CD14-positive monocyte (primary cell): ENCODE results near the gene TMCC3. TPM values are rescaled to one million over a fixed set of nuclear protein-coding genes. Genes with fewer than 3 reads are reported as not detected.

Experiments
- DNase-seq, 3 donors: peaks; one replicate each; pipeline ENCODE4 v3.0.0-alpha.2; 2011 to 2022
- H2AFZ ChIP-seq: 2 replicates; pipeline ENCODE4 v1.6.0; 2012; ENCODE audit warnings: mild to moderate bottlenecking, low read depth, low read length, inconsistent platforms; ENCODE audit not compliant: insufficient read depth, poor library complexity, severe bottlenecking
- H3K27ac ChIP-seq, 2 donors: 1 replicate in 1 of 2; 2 replicates in 1 of 2; pipeline ENCODE4 v1.5.1; 2012 to 2013; ENCODE audit warnings: low read length in 2 of 2, control low read depth in 1 of 2, inconsistent platforms in 1 of 2, low read depth in 1 of 2, mild to moderate bottlenecking in 1 of 2
- H3K27me3 ChIP-seq, 2 donors: one replicate each; pipeline versions ENCODE4 v1.6.0 to v1.6.1; 2011 to 2013; ENCODE audit warnings: low read length in 2 of 2; ENCODE audit not compliant: control insufficient read depth in 2 of 2, insufficient read depth in 2 of 2
- H3K36me3 ChIP-seq, 2 donors: replicated peaks in 1 of 2; 1 replicate in 1 of 2; 2 replicates in 1 of 2; pipeline versions ENCODE4 v1.5.1 to v1.6.1; 2012 to 2013; ENCODE audit warnings: low read length in 2 of 2, control low read depth in 1 of 2, inconsistent platforms in 1 of 2, mild to moderate bottlenecking in 1 of 2; ENCODE audit not compliant: insufficient read depth in 2 of 2, control insufficient read depth in 1 of 2
- H3K4me1 ChIP-seq, 2 donors: 1 replicate in 1 of 2; 2 replicates in 1 of 2; pipeline versions ENCODE4 v1.5.1 to v1.6.1; 2012 to 2013; ENCODE audit warnings: low read length in 2 of 2, control low read depth in 1 of 2, inconsistent platforms in 1 of 2, mild to moderate bottlenecking in 1 of 2, moderate library complexity in 1 of 2; ENCODE audit not compliant: insufficient read depth in 2 of 2, control insufficient read depth in 1 of 2
- H3K4me2 ChIP-seq: replicated peaks from 2 replicates; pipeline ENCODE3; 2012; ENCODE audit warnings: low read length, moderate library complexity, mild to moderate bottlenecking; ENCODE audit not compliant: poor library complexity, severe bottlenecking; ENCODE audit errors: extremely low read depth
- H3K4me3 ChIP-seq, 3 experiments: fragments of 200-600 bp in 1 of 3; sonication (generic) in 1 of 3; replicated peaks in 1 of 3; 1 replicate in 2 of 3; 2 replicates in 1 of 3; pipeline ENCODE4 v1.5.1; 2011 to 2013; ENCODE audit warnings: low read length in 3 of 3, mild to moderate bottlenecking in 3 of 3, control low read depth in 2 of 3, low read depth in 2 of 3, inconsistent platforms in 1 of 3, moderate library complexity in 1 of 3
- H3K79me2 ChIP-seq: 2 replicates; pipeline ENCODE4 v1.6.0; 2012; ENCODE audit warnings: mild to moderate bottlenecking, control low read depth, inconsistent platforms, low read length, moderate library complexity; ENCODE audit not compliant: insufficient read depth
- H3K9ac ChIP-seq: 2 replicates; pipeline ENCODE4 v1.6.0; 2017; ENCODE audit warnings: low read length, mild to moderate bottlenecking; ENCODE audit not compliant: insufficient read depth, poor library complexity, severe bottlenecking
- H3K9me3 ChIP-seq, 2 donors: replicated peaks in 1 of 2; 1 replicate in 1 of 2; 2 replicates in 1 of 2; pipeline versions ENCODE4 v1.5.1 to v1.6.1; 2012 to 2013; ENCODE audit warnings: low read length in 2 of 2, control low read depth in 1 of 2; ENCODE audit not compliant: control insufficient read depth in 1 of 2, insufficient read depth in 1 of 2
- H4K20me1 ChIP-seq: 2 replicates; pipeline ENCODE4 v1.6.0; 2012; ENCODE audit warnings: mild to moderate bottlenecking, low read length, control low read depth, moderate library complexity; ENCODE audit not compliant: insufficient read depth
- H3K27ac Mint-ChIP-seq, 7 donors: one replicate each; pipeline ENCODE4 v1.8.0; 2020; ENCODE audit warnings: mild to moderate bottlenecking in 7 of 7, mixed read lengths in 7 of 7, moderate library complexity in 6 of 7, inconsistent platforms in 2 of 7
- H3K27me3 Mint-ChIP-seq, 3 donors: one replicate each; pipeline ENCODE4 v1.8.0; 2021 to 2022; ENCODE audit warnings: low read depth in 3 of 3, mild to moderate bottlenecking in 3 of 3, mixed read lengths in 3 of 3, moderate library complexity in 3 of 3, inconsistent platforms in 1 of 3
- H3K36me3 Mint-ChIP-seq, 2 donors: one replicate each; pipeline ENCODE4 v1.8.0; 2020; ENCODE audit warnings: mixed read lengths in 2 of 2, inconsistent platforms in 1 of 2, mild to moderate bottlenecking in 1 of 2
- H3K4me1 Mint-ChIP-seq: one replicate; pipeline ENCODE4 v1.8.0; 2020; ENCODE audit warnings: mild to moderate bottlenecking, mixed read lengths
- H3K4me3 Mint-ChIP-seq, 2 donors: one replicate each; pipeline ENCODE4 v1.8.0; 2020; ENCODE audit warnings: mild to moderate bottlenecking in 2 of 2, mixed read lengths in 2 of 2, moderate library complexity in 1 of 2
- H3K9me3 Mint-ChIP-seq, 7 donors: one replicate each; pipeline ENCODE4 v1.8.0; 2020 to 2022; ENCODE audit warnings: mixed read lengths in 7 of 7, mild to moderate bottlenecking in 6 of 7, moderate library complexity in 6 of 7, inconsistent platforms in 2 of 7
- WGBS: methylation state at CpG from one replicate; pipeline ENCODE4 v1.1.5; 2013; ENCODE audit warnings: missing lambda C conversion rate; ENCODE audit not compliant: insufficient coverage; 5-methylcytosine and 5-hydroxymethylcytosine counted together
- intact Hi-C, 2 donors: fragments of 100-400 bp; cut with micrococcal nuclease; formaldehyde crosslinking; loops; one replicate each; pipeline versions ENCODE4 v1.15.0 to v1.15.1; 2023
- polyA plus RNA-seq, 3 donors: library from polyadenylated mRNA; depleted of rRNA in 1 of 3; unstranded in 2 of 3; stranded (reverse) in 1 of 3; fragments of 300-500 nt in 2 of 3; fragments of >200 nt in 1 of 3; fragmentation: Illumina TruSeq in 2 of 3; gene quantifications; 1 replicate in 2 of 3; 2 replicates in 1 of 3; pipeline ENCODE4 v1.2.3, GENCODE V29; 2012 to 2021
- TF ChIP-seq, protein P1 (sequence below): fragments of 200-600 bp; IDR thresholded peaks from one replicate; pipeline ENCODE4 v1.8.0; 2022; ENCODE audit warnings: antibody characterized with exemption, mild to moderate bottlenecking

The TMCC3 gene
- polyA plus RNA-seq, 3 donors = 3.4 to 14.7 (median 7.1) TPM

DNA sequence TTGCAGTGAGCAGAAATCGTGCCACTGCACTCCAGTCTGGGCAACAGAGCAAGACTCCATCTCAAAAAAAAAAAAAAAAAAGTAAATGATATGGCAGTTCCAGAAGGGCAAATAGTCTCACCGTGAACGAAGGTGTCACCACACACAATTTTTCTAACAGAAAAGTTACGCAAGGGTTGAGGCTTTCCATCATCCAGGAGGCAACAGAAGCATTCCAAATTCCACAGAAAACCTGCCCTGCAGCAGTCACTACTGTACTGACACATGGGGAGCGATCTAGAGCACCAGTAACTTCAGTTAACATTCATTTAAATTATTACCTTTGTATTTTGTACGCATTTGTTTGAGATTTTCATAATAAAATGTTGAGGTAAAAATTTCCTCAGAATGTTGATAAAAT is 24.8 kb downstream of the TMCC3 start:
- Mint-ChIP-seq H3K27ac (no peak overlapping the region), H3K9me3 (peaks cover 0 to 19% (median 10%) of the 10 kb centered on the region in 7 donors), H3K27me3 (peaks cover 0 to 6% (median 2%) of the 10 kb centered on the region in 3 donors), H3K4me1 (peaks cover 15% of the 10 kb centered on the region), H3K4me3 (no peak overlapping the region), H3K36me3 (peaks cover 0 to 2% of the 10 kb centered on the region in 2 donors)
- peaks cover 9 to 10% of the 10 kb centered on the region in 2 donors for H3K4me1 ChIP-seq
- peaks cover 8% of the 10 kb centered on the region for H4K20me1 ChIP-seq
- no peaks in the 10 kb centered on the region for H3K27me3 ChIP-seq
- H3K79me2 ChIP-seq = no peaks in the 10 kb centered on the region
- WGBS = 100% methylated on average over 1 of the region's 6 CpGs
- H3K9ac ChIP-seq = no peak overlapping the region
- H3K4me2 ChIP-seq = no peak overlapping the region
- intact Hi-C loops = no loop called here
- H3K4me3 ChIP-seq = no peak overlapping the region
- H3K27ac ChIP-seq = no peak overlapping the region
- no peak overlapping the region for H2AFZ ChIP-seq
- TF ChIP-seq, protein P1, sequence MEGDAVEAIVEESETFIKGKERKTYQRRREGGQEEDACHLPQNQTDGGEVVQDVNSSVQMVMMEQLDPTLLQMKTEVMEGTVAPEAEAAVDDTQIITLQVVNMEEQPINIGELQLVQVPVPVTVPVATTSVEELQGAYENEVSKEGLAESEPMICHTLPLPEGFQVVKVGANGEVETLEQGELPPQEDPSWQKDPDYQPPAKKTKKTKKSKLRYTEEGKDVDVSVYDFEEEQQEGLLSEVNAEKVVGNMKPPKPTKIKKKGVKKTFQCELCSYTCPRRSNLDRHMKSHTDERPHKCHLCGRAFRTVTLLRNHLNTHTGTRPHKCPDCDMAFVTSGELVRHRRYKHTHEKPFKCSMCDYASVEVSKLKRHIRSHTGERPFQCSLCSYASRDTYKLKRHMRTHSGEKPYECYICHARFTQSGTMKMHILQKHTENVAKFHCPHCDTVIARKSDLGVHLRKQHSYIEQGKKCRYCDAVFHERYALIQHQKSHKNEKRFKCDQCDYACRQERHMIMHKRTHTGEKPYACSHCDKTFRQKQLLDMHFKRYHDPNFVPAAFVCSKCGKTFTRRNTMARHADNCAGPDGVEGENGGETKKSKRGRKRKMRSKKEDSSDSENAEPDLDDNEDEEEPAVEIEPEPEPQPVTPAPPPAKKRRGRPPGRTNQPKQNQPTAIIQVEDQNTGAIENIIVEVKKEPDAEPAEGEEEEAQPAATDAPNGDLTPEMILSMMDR = no peak
- no peaks in the 10 kb centered on the region for H3K36me3 ChIP-seq
- peaks cover 0 to 7% of the 10 kb centered on the region in 2 donors for H3K9me3 ChIP-seq
- no peak for DNase-seq

DNA sequence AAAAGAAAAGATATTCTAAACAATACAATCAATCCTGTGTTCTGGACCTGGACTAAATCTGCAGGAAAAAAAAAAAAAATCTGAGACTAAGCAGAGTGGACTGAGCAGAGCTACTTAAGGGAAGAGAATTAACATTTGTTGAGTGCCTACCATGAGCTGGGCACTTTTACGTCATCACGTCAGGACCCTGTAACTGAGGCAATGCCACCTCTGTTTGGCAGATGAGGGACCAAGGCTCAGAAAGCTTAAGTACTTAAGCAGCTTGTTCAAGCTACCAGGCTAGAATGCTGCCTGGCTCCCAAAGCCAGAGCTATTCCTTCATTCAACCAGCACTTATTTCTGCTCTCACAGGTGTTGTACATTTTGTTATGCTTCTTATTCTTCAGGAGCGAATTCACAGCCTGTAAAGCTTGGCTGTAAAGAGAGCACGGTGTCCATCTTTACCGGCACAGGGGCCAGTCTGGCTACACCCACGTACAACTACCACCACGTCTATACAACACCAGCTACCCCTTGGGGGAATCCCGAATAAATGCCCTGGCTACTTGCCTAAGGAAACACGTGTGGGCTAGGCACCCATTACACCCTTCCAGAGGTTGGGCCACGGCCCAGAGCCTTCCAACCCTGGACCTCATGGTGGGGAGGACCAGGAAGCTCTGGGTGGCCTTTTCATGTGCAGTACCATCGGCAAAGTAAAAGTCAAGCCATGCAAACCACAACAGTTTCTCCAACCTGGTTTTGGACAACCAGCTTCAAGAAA is 27.0 kb downstream of the TMCC3 start:
- H2AFZ ChIP-seq = no peak overlapping the region
- no peaks in the 10 kb centered on the region for H3K79me2 ChIP-seq
- H3K36me3 ChIP-seq = no peaks in the 10 kb centered on the region
- no peak overlapping the region for H3K4me3 Mint-ChIP-seq
- H3K27ac Mint-ChIP-seq = no peak overlapping the region
- H3K4me2 ChIP-seq = no peak overlapping the region
- no peak overlapping the region for H3K9ac ChIP-seq
- H3K4me3 ChIP-seq = no peak overlapping the region
- no peaks in the 10 kb centered on the region for H3K27me3 ChIP-seq
- 97% methylated on average over 10 of the region's 11 CpGs for WGBS
- TF ChIP-seq, protein P1 = no peak
- H3K9me3 Mint-ChIP-seq = peaks cover 0 to 19% (median 10%) of the 10 kb centered on the region in 7 donors
- no peak for DNase-seq
- peaks cover 0 to 7% of the 10 kb centered on the region in 2 donors for H3K9me3 ChIP-seq
- no peak overlapping the region for H3K27ac ChIP-seq
- H4K20me1 ChIP-seq = peaks cover 13% of the 10 kb centered on the region
- H3K4me1 Mint-ChIP-seq = peaks cover 15% of the 10 kb centered on the region
- H3K27me3 Mint-ChIP-seq = peaks cover 2 to 8% (median 2%) of the 10 kb centered on the region in 3 donors
- H3K4me1 ChIP-seq = peaks cover 9 to 10% of the 10 kb centered on the region in 2 donors
- intact Hi-C loops = no loop called here
- H3K36me3 Mint-ChIP-seq = peaks cover 0 to 2% of the 10 kb centered on the region in 2 donors
